K562 (cell line): Measurements from ENCODE around the gene DTNA. TPM values are rescaled to one million over a fixed set of nuclear protein-coding genes. Genes with fewer than 3 reads are reported as not detected.
"Not testable (repeated sequence)": the region's sequence is repeated elsewhere in the genome, so short reads cannot be mapped to it uniquely, and the experiment has no call there.

Experiments
- ATAC-seq: fragments of 200-7000 bp; cut with Tn5 transposase; 3 replicates; pipeline ENCODE4 v1.9.1; 2020; ENCODE audit warnings: moderate library complexity
- BruUV-seq: library from RNA; stranded (reverse); fragments of 400-500 nt; replicated peaks from 2 replicates; lab custom pipeline; 2021; lab: Mats Ljungman, UMichigan
- CTCF ChIA-PET: fragments of 300-600 bp; formaldehyde crosslinking; extraction: SDS; loops from one replicate; lab custom pipeline; 2021; ENCODE audit warnings: low intra/inter-chr PET ratio; lab: Yijun Ruan, JAX
- POLR2A ChIA-PET: fragments of 300-600, 350-650 bp; sonication (Branson Sonifier 250); formaldehyde crosslinking; extraction: SDS; loops from one replicate; lab custom pipeline; 2021; ENCODE audit warnings: antibody characterized with exemption, inconsistent platforms; lab: Yijun Ruan, JAX
- DNase-seq, 4 experiments: peaks; one replicate each; pipeline versions ENCODE4 v3.0.0 to v3.0.0-alpha.2; 2011 to 2018; ENCODE audit warnings: low spot score in 3 of 4, mixed read lengths in 3 of 4; ENCODE audit errors: extremely low read depth in 1 of 4
- FAIRE-seq: peaks from 2 replicates; lab custom pipeline; 2011; peaks lifted over from hg19 to GRCh38; lab: Jason Lieb, UNC
- H2AFZ ChIP-seq: 2 replicates; pipeline ENCODE4 v1.6.0; 2011; ENCODE audit warnings: low read depth, low read length, control low read depth, inconsistent platforms
- H3K27ac ChIP-seq: fragments of 200-600 bp; 3 replicates; pipeline ENCODE4 v1.8.0; 2011; ENCODE audit warnings: low read depth, mild to moderate bottlenecking, control low read depth, inconsistent platforms, low read length, moderate library complexity, mixed read lengths; ENCODE audit errors: extremely low read depth
- H3K27me3 ChIP-seq, 2 experiments: fragments of 300-600 bp in 1 of 2; 2 replicates in 1 of 2; 3 replicates in 1 of 2; pipeline versions ENCODE4 v1.6.0 to v1.8.0; 2011; ENCODE audit warnings: inconsistent platforms in 2 of 2, low read length in 2 of 2, mild to moderate bottlenecking in 1 of 2, mixed read lengths in 1 of 2, moderate library complexity in 1 of 2; ENCODE audit not compliant: control insufficient read depth in 2 of 2, insufficient read depth in 2 of 2
- H3K36me3 ChIP-seq: fragments of 300-600 bp; 3 replicates; pipeline ENCODE4 v1.8.0; 2011; ENCODE audit warnings: mild to moderate bottlenecking, low read length, inconsistent platforms; ENCODE audit not compliant: control insufficient read depth, insufficient read depth
- H3K4me1 ChIP-seq, 2 experiments: fragments of 200-600 bp in 1 of 2; replicated peaks in 1 of 2; 2 replicates in 1 of 2; 3 replicates in 1 of 2; pipeline versions ENCODE4 v1.5.1 to v1.8.0; 2011; ENCODE audit warnings: inconsistent platforms in 2 of 2, low read length in 2 of 2, mild to moderate bottlenecking in 1 of 2, mixed read lengths in 1 of 2, moderate library complexity in 1 of 2; ENCODE audit not compliant: control insufficient read depth in 2 of 2, insufficient read depth in 2 of 2
- H3K4me2 ChIP-seq: 2 replicates; pipeline ENCODE4 v1.6.1; 2011; ENCODE audit warnings: low read length, control low read depth, inconsistent platforms, mixed read lengths; ENCODE audit not compliant: insufficient read depth
- H3K4me3 ChIP-seq: fragments of 200-600 bp; sonication (generic), shearing (Covaris generic); 2 replicates; pipeline ENCODE4 v1.5.1; 2016; ENCODE audit warnings: control low read depth, inconsistent platforms
- H3K79me2 ChIP-seq: fragments of 200-600 bp; 3 replicates; pipeline ENCODE4 v1.8.0; 2011; ENCODE audit warnings: low read length, inconsistent platforms; ENCODE audit not compliant: control insufficient read depth, insufficient read depth
- H3K9ac ChIP-seq, 2 experiments: 2 replicates each; pipeline versions ENCODE4 v1.6.0 to v1.6.1; 2011; ENCODE audit warnings: low read depth in 2 of 2, low read length in 2 of 2, control low read depth in 1 of 2, inconsistent platforms in 1 of 2, mild to moderate bottlenecking in 1 of 2, mixed read lengths in 1 of 2; ENCODE audit not compliant: insufficient read depth in 1 of 2
- H3K9me1 ChIP-seq: one replicate; pipeline ENCODE4 v1.6.0; 2011; ENCODE audit warnings: inconsistent platforms, mild to moderate bottlenecking, low read length, moderate library complexity; ENCODE audit not compliant: control insufficient read depth, insufficient read depth
- H3K9me3 ChIP-seq: replicated peaks from 2 replicates; pipeline ENCODE4 v1.5.1; 2011; ENCODE audit warnings: low read depth, low read length, inconsistent platforms; ENCODE audit not compliant: control insufficient read depth, insufficient read depth
- H4K20me1 ChIP-seq: replicated peaks from 2 replicates; pipeline ENCODE4 v1.6.1; 2011; ENCODE audit warnings: low read length, inconsistent platforms, mixed read lengths; ENCODE audit not compliant: control insufficient read depth, insufficient read depth
- CBX3 ChIP-seq, 2 experiments: IDR thresholded peaks; 1 replicate in 1 of 2; 2 replicates in 1 of 2; pipeline ENCODE4 v1.6.1; 2012; ENCODE audit warnings: inconsistent platforms in 2 of 2, low read length in 2 of 2, borderline replicate concordance in 1 of 2, control low read depth in 1 of 2
- HMGN3 ChIP-seq: IDR thresholded peaks from 2 replicates; pipeline ENCODE4 v1.6.1; 2011; ENCODE audit warnings: borderline replicate concordance, low read depth, mild to moderate bottlenecking, mixed read lengths, low read length; ENCODE audit not compliant: insufficient read length; ENCODE audit errors: extremely low read depth
- KHSRP ChIP-seq: fragments of 450-650 bp; IDR thresholded peaks from 2 replicates; pipeline ENCODE4 v1.6.1; 2017
- MAFF ChIP-seq: IDR thresholded peaks from 2 replicates; pipeline ENCODE4 v1.6.1; 2012; ENCODE audit warnings: low read length, improper control_type of control experiment
- MEIS2 ChIP-seq: fragments of 450-650 bp; IDR thresholded peaks from 2 replicates; pipeline ENCODE4 v1.6.1; 2014; ENCODE audit warnings: mild to moderate bottlenecking; ENCODE audit not compliant: partially characterized antibody
- POLR2A ChIP-seq: fragments of 450-650 bp; conservative IDR thresholded peaks from 2 replicates; pipeline ENCODE4 v1.6.1; 2016
- RHOXF2B ChIP-seq: fragments of 250-450 bp; sonication (Bioruptor Pico); conservative IDR thresholded peaks from 2 replicates; pipeline ENCODE4 v1.5.1; 2021
- SMARCB1 ChIP-seq: IDR thresholded peaks from 2 replicates; pipeline ENCODE4 v1.6.1; 2011; ENCODE audit warnings: improper control_type of control experiment, low read depth; ENCODE audit not compliant: insufficient read length
- ZNF12 ChIP-seq: sonication (generic); formaldehyde crosslinking; IDR thresholded peaks from 2 replicates; pipeline ENCODE4 v1.4.0; 2020; ENCODE audit warnings: mild to moderate bottlenecking, missing genetic modification reagents
- ZNF143 ChIP-seq: sonication (generic); formaldehyde crosslinking; IDR thresholded peaks from 2 replicates; pipeline ENCODE4 v1.9.0; 2022; ENCODE audit warnings: mild to moderate bottlenecking, missing genetic modification reagents
- ZNF232 ChIP-seq: sonication (generic); formaldehyde crosslinking; IDR thresholded peaks from 2 replicates; pipeline ENCODE4 v1.8.0; 2022; ENCODE audit warnings: mild to moderate bottlenecking, missing genetic modification reagents
- ZNF766 ChIP-seq: fragments of 200-800 bp; sonication (Bioruptor generic); conservative IDR thresholded peaks from 2 replicates; pipeline ENCODE4 v1.6.1; 2016; ENCODE audit warnings: missing genetic modification characterization, missing compliant biosample characterization
- WGBS: fragments of 100-300 bp; shearing (Covaris generic); methylation state at CpG from one replicate; pipeline ENCODE4 v1.1.6; 2016; ENCODE audit warnings: low coverage, mixed read lengths; ENCODE audit not compliant: insufficient coverage; ENCODE audit errors: missing lambda C conversion rate; 5-methylcytosine and 5-hydroxymethylcytosine counted together
- in situ Hi-C: fragments of 300-500 bp; cut with MboI; formaldehyde crosslinking; loops from 4 replicates; pipeline ENCODE4 v1.15.0; 2018; ENCODE audit warnings: inconsistent platforms, mixed read lengths
- intact Hi-C: fragments of 100-400 bp; cut with micrococcal nuclease; formaldehyde crosslinking; loops from 2 replicates; pipeline ENCODE4 v1.14.2; 2022
- polyA plus RNA-seq, 8 experiments: library from polyadenylated mRNA; depleted of rRNA in 4 of 8; stranded (reverse) in 5 of 8; unstranded in 3 of 8; fragments of >200 nt; fragmentation: Nextera tagmentation in 2 of 8; fragmentation: Illumina TruSeq in 1 of 8; extraction: Ambion mirVana in 2 of 8; extraction: Trizol in 1 of 8; gene quantifications; 2 replicates each; pipeline versions ENCODE4 v1.2.1 to v1.2.3, GENCODE V29; 2011 to 2014; ENCODE audit warnings: inconsistent platforms in 1 of 8, missing spikeins in 1 of 8
- total RNA-seq, 7 experiments: library from RNA; depleted of rRNA in 6 of 7; stranded (reverse); fragments of >200 nt in 6 of 7; fragmentation: Illumina TruSeq in 2 of 7; extraction: Trizol in 2 of 7; gene quantifications; 2 replicates each; pipeline versions ENCODE4 v1.2.1 to v1.2.3, GENCODE V29; 2011 to 2021; ENCODE audit warnings: low replicate concordance in 1 of 7
- TF ChIP-seq, protein P1 (sequence below): sonication (generic); formaldehyde crosslinking; IDR thresholded peaks from 2 replicates; pipeline ENCODE4 v1.8.1; 2022; ENCODE audit warnings: missing genetic modification reagents
- TF ChIP-seq, protein P2 (sequence below): fragments of 450-650 bp; conservative IDR thresholded peaks from 2 replicates; pipeline ENCODE4 v1.6.1; 2016; ENCODE audit warnings: missing genetic modification characterization, low read depth, mild to moderate bottlenecking, missing compliant biosample characterization, moderate library complexity
- TF ChIP-seq, protein P3 (sequence below): fragments of 250-450 bp; sonication (Bioruptor Pico); IDR thresholded peaks from 2 replicates; pipeline ENCODE4 v1.5.0; 2020; ENCODE audit warnings: mild to moderate bottlenecking, borderline replicate concordance

DTNA gene
- total and polyA plus RNA-seq, 9 of the 15 experiments (the other 6 are each of a cell fraction or from before 2014, with no cell fraction given): 0.07 to 2.4 (median 0.22) TPM; not detected in 2

DNA sequence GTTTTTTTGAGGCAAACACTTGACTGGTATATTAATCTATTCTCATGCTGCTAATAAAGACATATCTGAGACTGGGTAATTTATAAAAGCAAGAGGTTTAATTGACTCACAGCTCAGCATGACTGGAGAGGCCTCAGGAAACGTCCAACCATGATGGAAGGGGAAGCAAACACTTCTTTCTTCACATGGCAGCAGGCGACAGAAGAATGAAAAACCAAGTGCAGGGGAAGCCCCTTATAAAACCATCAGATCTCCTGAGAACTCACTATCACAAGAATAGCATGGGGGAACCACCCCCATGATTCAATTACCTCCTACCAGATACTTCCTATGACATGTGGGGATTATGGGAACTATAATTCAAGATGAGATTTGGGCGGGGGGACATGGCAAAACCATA lies 194.9 kb downstream of the DTNA start:
- in situ Hi-C loops (no loop called here), intact Hi-C loops (no loop called here)
- ChIA-PET CTCF (no interaction called here), POLR2A (no interaction called here)
- H3K9me3 ChIP-seq: no peaks in the 10 kb centered on the region
- H3K36me3 ChIP-seq: no peaks in the 10 kb centered on the region
- ATAC-seq (no peak), FAIRE-seq (no peak), DNase-seq (no peak)
- H3K4me2 ChIP-seq: no peak overlapping the region
- H4K20me1 ChIP-seq: no peaks in the 10 kb centered on the region
- no peak overlapping the region for H2AFZ ChIP-seq
- no peak overlapping the region for H3K4me3 ChIP-seq
- TF ChIP-seq, protein P1, sequence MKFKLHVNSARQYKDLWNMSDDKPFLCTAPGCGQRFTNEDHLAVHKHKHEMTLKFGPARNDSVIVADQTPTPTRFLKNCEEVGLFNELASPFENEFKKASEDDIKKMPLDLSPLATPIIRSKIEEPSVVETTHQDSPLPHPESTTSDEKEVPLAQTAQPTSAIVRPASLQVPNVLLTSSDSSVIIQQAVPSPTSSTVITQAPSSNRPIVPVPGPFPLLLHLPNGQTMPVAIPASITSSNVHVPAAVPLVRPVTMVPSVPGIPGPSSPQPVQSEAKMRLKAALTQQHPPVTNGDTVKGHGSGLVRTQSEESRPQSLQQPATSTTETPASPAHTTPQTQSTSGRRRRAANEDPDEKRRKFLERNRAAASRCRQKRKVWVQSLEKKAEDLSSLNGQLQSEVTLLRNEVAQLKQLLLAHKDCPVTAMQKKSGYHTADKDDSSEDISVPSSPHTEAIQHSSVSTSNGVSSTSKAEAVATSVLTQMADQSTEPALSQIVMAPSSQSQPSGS (CRISPR knock-in tag): no peak
- TF ChIP-seq, protein P2, sequence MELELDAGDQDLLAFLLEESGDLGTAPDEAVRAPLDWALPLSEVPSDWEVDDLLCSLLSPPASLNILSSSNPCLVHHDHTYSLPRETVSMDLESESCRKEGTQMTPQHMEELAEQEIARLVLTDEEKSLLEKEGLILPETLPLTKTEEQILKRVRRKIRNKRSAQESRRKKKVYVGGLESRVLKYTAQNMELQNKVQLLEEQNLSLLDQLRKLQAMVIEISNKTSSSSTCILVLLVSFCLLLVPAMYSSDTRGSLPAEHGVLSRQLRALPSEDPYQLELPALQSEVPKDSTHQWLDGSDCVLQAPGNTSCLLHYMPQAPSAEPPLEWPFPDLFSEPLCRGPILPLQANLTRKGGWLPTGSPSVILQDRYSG: no peak
- no peak for TF ChIP-seq RHOXF2B (CRISPR knock-in tag)
- TF ChIP-seq, protein P3, sequence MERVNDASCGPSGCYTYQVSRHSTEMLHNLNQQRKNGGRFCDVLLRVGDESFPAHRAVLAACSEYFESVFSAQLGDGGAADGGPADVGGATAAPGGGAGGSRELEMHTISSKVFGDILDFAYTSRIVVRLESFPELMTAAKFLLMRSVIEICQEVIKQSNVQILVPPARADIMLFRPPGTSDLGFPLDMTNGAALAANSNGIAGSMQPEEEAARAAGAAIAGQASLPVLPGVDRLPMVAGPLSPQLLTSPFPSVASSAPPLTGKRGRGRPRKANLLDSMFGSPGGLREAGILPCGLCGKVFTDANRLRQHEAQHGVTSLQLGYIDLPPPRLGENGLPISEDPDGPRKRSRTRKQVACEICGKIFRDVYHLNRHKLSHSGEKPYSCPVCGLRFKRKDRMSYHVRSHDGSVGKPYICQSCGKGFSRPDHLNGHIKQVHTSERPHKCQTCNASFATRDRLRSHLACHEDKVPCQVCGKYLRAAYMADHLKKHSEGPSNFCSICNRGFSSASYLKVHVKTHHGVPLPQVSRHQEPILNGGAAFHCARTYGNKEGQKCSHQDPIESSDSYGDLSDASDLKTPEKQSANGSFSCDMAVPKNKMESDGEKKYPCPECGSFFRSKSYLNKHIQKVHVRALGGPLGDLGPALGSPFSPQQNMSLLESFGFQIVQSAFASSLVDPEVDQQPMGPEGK (CRISPR knock-in tag): no peak
- TF ChIP-seq HMGN3: no peak
- no peak for TF ChIP-seq ZNF232
- no peak for TF ChIP-seq MAFF
- no peak for TF ChIP-seq POLR2A
- no peak for TF ChIP-seq KHSRP
- TF ChIP-seq ZNF12 (CRISPR knock-in tag): no peak
- no peak for TF ChIP-seq SMARCB1
- no peak for TF ChIP-seq ZNF766
- TF ChIP-seq CBX3 (IDR thresholded peaks at IDR 0.05; ENCODE audit: borderline replicate concordance in 1 of 2, low read length in 2 of 2): no peak
- TF ChIP-seq ZNF143 (CRISPR knock-in tag): no peak
- TF ChIP-seq MEIS2: no peak
- no peaks in the 10 kb centered on the region for H3K9me1 ChIP-seq
- BruUV-seq: no TSS peak
- 0% methylated on average over 3 of the region's 3 CpGs for WGBS
- H3K27me3 ChIP-seq: no peaks in the 10 kb centered on the region
- no peaks in the 10 kb centered on the region for H3K4me1 ChIP-seq
- no peaks in the 10 kb centered on the region for H3K79me2 ChIP-seq
- H3K9ac ChIP-seq: no peak overlapping the region
- H3K27ac ChIP-seq: no peak overlapping the region

DNA sequence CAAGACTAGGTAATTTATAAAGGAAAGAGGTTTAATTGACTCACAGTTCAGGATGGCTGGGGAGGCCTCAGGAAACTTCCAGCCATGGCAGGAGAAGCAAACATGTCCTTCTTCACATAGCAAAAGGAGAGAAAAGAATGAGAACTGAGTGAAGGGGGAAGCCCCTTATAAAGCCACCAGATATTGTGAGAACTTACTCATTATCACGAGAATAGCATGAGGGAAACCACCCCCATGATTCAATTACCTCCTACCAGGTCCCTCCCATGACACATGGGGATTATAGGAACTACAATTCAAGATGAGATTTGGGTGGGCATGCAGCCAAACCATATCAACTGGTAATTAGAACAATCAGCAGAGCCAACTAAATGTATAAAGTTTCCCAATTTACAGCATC lies 196.9 kb downstream of the DTNA start:
- H3K4me1 ChIP-seq, intact Hi-C loops, H3K79me2 ChIP-seq, POLR2A ChIA-PET, H3K27ac ChIP-seq, BruUV-seq, H3K9me1 ChIP-seq, H3K27me3 ChIP-seq, H3K4me3 ChIP-seq, H3K36me3 ChIP-seq, H3K9me3 ChIP-seq, DNase-seq, in situ Hi-C loops, H3K9ac ChIP-seq, CTCF ChIA-PET, FAIRE-seq, ATAC-seq, H4K20me1 ChIP-seq, H3K4me2 ChIP-seq, H2AFZ ChIP-seq: not testable (repeated sequence)
- 0% methylated on average over 1 of the region's 1 CpG for WGBS
